HepG2 (cell line): Measurements from ENCODE around the gene TDP2. TPM values are rescaled to one million over a fixed set of nuclear protein-coding genes. Genes with fewer than 3 reads are reported as not detected.
A peak's percentile ranks its signal among the peaks of the same experiment; 100 is the strongest.

ENCODE experiments used
- ARID2 ChIP-seq: sonication (generic); formaldehyde crosslinking; IDR thresholded peaks from 2 replicates; pipeline ENCODE4 v1.8.1; 2022; ENCODE audit warnings: mild to moderate bottlenecking, missing genetic modification reagents, borderline replicate concordance
- CCDC6 ChIP-seq: sonication (generic); formaldehyde crosslinking; IDR thresholded peaks from 2 replicates; pipeline ENCODE4 v1.8.1; 2022; ENCODE audit warnings: mild to moderate bottlenecking, missing genetic modification reagents, moderate library complexity
- FOSL2 ChIP-seq: sonication (generic); formaldehyde crosslinking; IDR thresholded peaks from 2 replicates; pipeline ENCODE4 v1.4.0; 2020; ENCODE audit warnings: missing genetic modification reagents
- HMG20A ChIP-seq: IDR thresholded peaks from 2 replicates; pipeline ENCODE4 v1.6.1; 2016; ENCODE audit warnings: borderline replicate concordance
- HNF4G ChIP-seq, 2 experiments: sonication (generic) in 1 of 2; formaldehyde crosslinking in 1 of 2; IDR thresholded peaks; 2 replicates each; pipeline versions ENCODE4 v1.4.0 to v1.6.1; 2011 to 2020; ENCODE audit warnings: borderline replicate concordance in 2 of 2, low read depth in 2 of 2, mild to moderate bottlenecking in 2 of 2, low read length in 1 of 2, missing genetic modification reagents in 1 of 2, moderate library complexity in 1 of 2
- HNRNPH1 ChIP-seq: fragments of 200-400 bp; formaldehyde crosslinking; optimal IDR thresholded peaks from 2 replicates; pipeline ENCODE3; 2017; ENCODE audit warnings: mild to moderate bottlenecking, low read depth, low read length
- HOXA9 ChIP-seq: sonication (generic); formaldehyde crosslinking; IDR thresholded peaks from 2 replicates; pipeline ENCODE4 v1.8.1; 2022; ENCODE audit warnings: missing genetic modification reagents, mild to moderate bottlenecking, moderate library complexity, borderline replicate concordance
- MIER2 ChIP-seq: IDR thresholded peaks from 2 replicates; pipeline ENCODE4 v1.6.1; 2016; ENCODE audit warnings: missing biosample characterization, missing genetic modification reagents
- NFKB2 ChIP-seq: sonication (generic); formaldehyde crosslinking; IDR thresholded peaks from 2 replicates; pipeline ENCODE4 v1.4.0; 2020; ENCODE audit warnings: missing genetic modification reagents, borderline replicate concordance
- SAP130 ChIP-seq: IDR thresholded peaks from 2 replicates; pipeline ENCODE4 v1.6.1; 2016; ENCODE audit warnings: low read depth
- SETDB1 ChIP-seq: sonication (generic); formaldehyde crosslinking; IDR thresholded peaks from 2 replicates; pipeline ENCODE4 v1.5.1; 2020; ENCODE audit warnings: missing genetic modification reagents, mild to moderate bottlenecking, borderline replicate concordance
- SPEN ChIP-seq: sonication (generic); formaldehyde crosslinking; IDR thresholded peaks from 2 replicates; pipeline ENCODE4 v1.5.1; 2020; ENCODE audit warnings: low read depth, mild to moderate bottlenecking, missing genetic modification reagents
- TAF15 ChIP-seq: fragments of 200-400 bp; formaldehyde crosslinking; IDR thresholded peaks from one replicate; pipeline ENCODE4 v1.6.1; 2018; ENCODE audit warnings: mild to moderate bottlenecking, low read depth, low read length; ENCODE audit not compliant: poor library complexity, severe bottlenecking
- THYN1 ChIP-seq: sonication (generic); formaldehyde crosslinking; IDR thresholded peaks from 2 replicates; pipeline ENCODE4 v1.8.1; 2023; ENCODE audit warnings: low read depth, mild to moderate bottlenecking, moderate library complexity, missing genetic modification reagents, borderline replicate concordance
- ZBTB8A ChIP-seq: sonication (generic); formaldehyde crosslinking; IDR thresholded peaks from 2 replicates; pipeline ENCODE4 v1.4.0; 2020; ENCODE audit warnings: mild to moderate bottlenecking, low read depth, missing genetic modification reagents, borderline replicate concordance
- ZC3H13 ChIP-seq: sonication (generic); formaldehyde crosslinking; IDR thresholded peaks from 2 replicates; pipeline ENCODE4 v1.8.1; 2023; ENCODE audit warnings: mild to moderate bottlenecking, missing genetic modification reagents, moderate library complexity
- ZNF232 ChIP-seq: sonication (generic); formaldehyde crosslinking; IDR thresholded peaks from 2 replicates; pipeline ENCODE4 v1.4.0; 2020; ENCODE audit warnings: missing genetic modification reagents, borderline replicate concordance
- ZNF24 ChIP-seq: fragments of 450-650 bp; IDR thresholded peaks from 2 replicates; pipeline ENCODE4 v1.6.1; 2017; ENCODE audit warnings: antibody characterized with exemption, mild to moderate bottlenecking
- ZNF253 ChIP-seq: sonication (generic); formaldehyde crosslinking; IDR thresholded peaks from 2 replicates; pipeline ENCODE4 v1.8.0; 2022; ENCODE audit warnings: mild to moderate bottlenecking, missing genetic modification reagents, borderline replicate concordance
- ZNF709 ChIP-seq: sonication (generic); formaldehyde crosslinking; IDR thresholded peaks from 2 replicates; pipeline ENCODE4 v1.5.0; 2020; ENCODE audit warnings: mild to moderate bottlenecking, missing genetic modification reagents
- ZNF850 ChIP-seq: sonication (generic); formaldehyde crosslinking; conservative IDR thresholded peaks from 2 replicates; pipeline ENCODE4 v1.9.0; 2021; ENCODE audit warnings: mild to moderate bottlenecking, missing genetic modification reagents
- ZSCAN20 ChIP-seq: sonication (generic); formaldehyde crosslinking; IDR thresholded peaks from 2 replicates; pipeline ENCODE4 v1.4.0; 2020; ENCODE audit warnings: missing genetic modification reagents, mild to moderate bottlenecking, borderline replicate concordance
- polyA plus RNA-seq, 8 experiments: library from polyadenylated mRNA; depleted of rRNA in 3 of 8; stranded (reverse) in 7 of 8; unstranded in 1 of 8; fragments of >200 nt; fragmentation: Illumina TruSeq in 4 of 8; extraction: Trizol in 4 of 8; gene quantifications; 2 replicates each; pipeline versions ENCODE4 v1.2.1 to v1.2.3, GENCODE V29; 2011 to 2016; ENCODE audit warnings: low read depth in 4 of 8, missing spikeins in 1 of 8, mixed read lengths in 1 of 8; ENCODE audit not compliant: insufficient read depth in 1 of 8
- total RNA-seq, 5 experiments: library from RNA; depleted of rRNA; stranded (reverse); fragments of >200 nt; fragmentation: Illumina TruSeq; extraction: Trizol; gene quantifications; 2 replicates each; pipeline ENCODE4 v1.2.3, GENCODE V29; 2016; ENCODE audit warnings: low read depth in 1 of 5
- TF ChIP-seq, protein P1 (sequence below): sonication (generic); formaldehyde crosslinking; IDR thresholded peaks from 2 replicates; pipeline ENCODE4 v1.4.0; 2020; ENCODE audit warnings: missing genetic modification reagents, borderline replicate concordance
- TF ChIP-seq, protein P2 (sequence below): sonication (generic); formaldehyde crosslinking; IDR thresholded peaks from 2 replicates; pipeline ENCODE4 v1.5.0; 2020; ENCODE audit warnings: missing genetic modification reagents
- TF ChIP-seq, protein P3 (sequence below): IDR thresholded peaks from 2 replicates; pipeline ENCODE4 v1.6.1; 2016

TDP2 gene
- total and polyA plus RNA-seq, 2 of the 13 experiments (the other 11 are each of a cell fraction or from before 2014, with no cell fraction given), result 30.5 to 42.6 TPM

DNA sequence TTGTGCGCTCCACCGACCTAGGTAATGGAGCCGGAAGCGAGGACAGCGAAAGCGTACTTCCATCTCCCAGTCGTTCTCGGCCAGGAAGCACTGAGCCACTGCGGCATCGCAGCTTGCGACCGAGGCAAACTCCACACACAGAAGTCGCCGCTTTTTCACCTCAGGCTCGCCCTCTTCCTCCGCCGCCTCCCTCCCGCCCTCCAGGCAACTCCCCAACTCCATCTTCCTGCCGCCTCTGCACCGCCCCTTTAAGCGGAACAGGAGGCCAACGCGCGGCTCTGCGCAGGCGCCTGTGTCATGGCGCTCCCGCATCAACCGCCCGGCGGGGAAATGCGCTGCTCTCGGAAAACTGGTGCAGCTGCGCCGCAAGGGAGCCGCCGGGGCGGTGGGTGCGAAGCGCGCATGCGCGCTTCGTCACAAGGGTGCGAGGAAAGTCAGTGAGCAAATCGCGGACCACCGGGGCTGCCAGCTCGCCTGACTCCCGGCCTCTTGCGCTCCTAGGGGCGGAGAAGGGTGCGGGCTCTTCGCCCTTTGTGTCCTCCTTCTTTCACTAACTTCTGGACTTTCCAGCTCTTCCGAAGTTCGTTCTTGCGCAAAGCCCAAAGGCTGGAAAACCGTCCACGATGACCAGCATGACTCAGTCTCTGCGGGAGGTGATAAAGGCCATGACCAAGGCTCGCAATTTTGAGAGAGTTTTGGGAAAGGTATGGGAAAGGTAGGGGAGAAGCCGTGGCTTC, at the start of gene TDP2, which contains the start of gene ACOT13 (continued):
- TF ChIP-seq, protein P1, sequence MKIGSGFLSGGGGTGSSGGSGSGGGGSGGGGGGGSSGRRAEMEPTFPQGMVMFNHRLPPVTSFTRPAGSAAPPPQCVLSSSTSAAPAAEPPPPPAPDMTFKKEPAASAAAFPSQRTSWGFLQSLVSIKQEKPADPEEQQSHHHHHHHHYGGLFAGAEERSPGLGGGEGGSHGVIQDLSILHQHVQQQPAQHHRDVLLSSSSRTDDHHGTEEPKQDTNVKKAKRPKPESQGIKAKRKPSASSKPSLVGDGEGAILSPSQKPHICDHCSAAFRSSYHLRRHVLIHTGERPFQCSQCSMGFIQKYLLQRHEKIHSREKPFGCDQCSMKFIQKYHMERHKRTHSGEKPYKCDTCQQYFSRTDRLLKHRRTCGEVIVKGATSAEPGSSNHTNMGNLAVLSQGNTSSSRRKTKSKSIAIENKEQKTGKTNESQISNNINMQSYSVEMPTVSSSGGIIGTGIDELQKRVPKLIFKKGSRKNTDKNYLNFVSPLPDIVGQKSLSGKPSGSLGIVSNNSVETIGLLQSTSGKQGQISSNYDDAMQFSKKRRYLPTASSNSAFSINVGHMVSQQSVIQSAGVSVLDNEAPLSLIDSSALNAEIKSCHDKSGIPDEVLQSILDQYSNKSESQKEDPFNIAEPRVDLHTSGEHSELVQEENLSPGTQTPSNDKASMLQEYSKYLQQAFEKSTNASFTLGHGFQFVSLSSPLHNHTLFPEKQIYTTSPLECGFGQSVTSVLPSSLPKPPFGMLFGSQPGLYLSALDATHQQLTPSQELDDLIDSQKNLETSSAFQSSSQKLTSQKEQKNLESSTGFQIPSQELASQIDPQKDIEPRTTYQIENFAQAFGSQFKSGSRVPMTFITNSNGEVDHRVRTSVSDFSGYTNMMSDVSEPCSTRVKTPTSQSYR (CRISPR knock-in tag), result peak; percentile 38; the same call in 1 of the 2 replicates
- TF ChIP-seq ZC3H13 (CRISPR knock-in tag), result peak; percentile 86
- TF ChIP-seq FOSL2 (CRISPR knock-in tag), result peak; percentile 94
- TF ChIP-seq, protein P2, sequence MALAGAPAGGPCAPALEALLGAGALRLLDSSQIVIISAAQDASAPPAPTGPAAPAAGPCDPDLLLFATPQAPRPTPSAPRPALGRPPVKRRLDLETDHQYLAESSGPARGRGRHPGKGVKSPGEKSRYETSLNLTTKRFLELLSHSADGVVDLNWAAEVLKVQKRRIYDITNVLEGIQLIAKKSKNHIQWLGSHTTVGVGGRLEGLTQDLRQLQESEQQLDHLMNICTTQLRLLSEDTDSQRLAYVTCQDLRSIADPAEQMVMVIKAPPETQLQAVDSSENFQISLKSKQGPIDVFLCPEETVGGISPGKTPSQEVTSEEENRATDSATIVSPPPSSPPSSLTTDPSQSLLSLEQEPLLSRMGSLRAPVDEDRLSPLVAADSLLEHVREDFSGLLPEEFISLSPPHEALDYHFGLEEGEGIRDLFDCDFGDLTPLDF (CRISPR knock-in tag), result peak; percentile 82
- TF ChIP-seq, protein P3, sequence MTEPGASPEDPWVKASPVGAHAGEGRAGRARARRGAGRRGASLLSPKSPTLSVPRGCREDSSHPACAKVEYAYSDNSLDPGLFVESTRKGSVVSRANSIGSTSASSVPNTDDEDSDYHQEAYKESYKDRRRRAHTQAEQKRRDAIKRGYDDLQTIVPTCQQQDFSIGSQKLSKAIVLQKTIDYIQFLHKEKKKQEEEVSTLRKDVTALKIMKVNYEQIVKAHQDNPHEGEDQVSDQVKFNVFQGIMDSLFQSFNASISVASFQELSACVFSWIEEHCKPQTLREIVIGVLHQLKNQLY (CRISPR knock-in tag), result peak; percentile 44; the same call in 1 of the 2 replicates
- no peak for TF ChIP-seq SETDB1 (CRISPR knock-in tag)
- TF ChIP-seq CCDC6 (CRISPR knock-in tag), result peak; percentile 13; the same call in 1 of the 2 replicates
- no peak; the same call in 1 of the 2 replicates for TF ChIP-seq ARID2 (CRISPR knock-in tag)
- no peak; the same call in 1 of the 2 replicates for TF ChIP-seq ZNF232 (CRISPR knock-in tag)
- TF ChIP-seq MIER2 (CRISPR knock-in tag), result peak; percentile 80; the same call in 1 of the 2 replicates
- peak; percentile 75 for TF ChIP-seq ZNF850 (CRISPR knock-in tag)
- TF ChIP-seq HNRNPH1, result peak; percentile 91
- TF ChIP-seq ZBTB8A (CRISPR knock-in tag), result no peak
- TF ChIP-seq HMG20A, result peak; percentile 37
- TF ChIP-seq ZNF24, result no peak
- TF ChIP-seq SPEN, result peak; percentile 97
- TF ChIP-seq ZNF709, result peak; percentile 95
- peak; percentile 92 for TF ChIP-seq NFKB2 (CRISPR knock-in tag)
- peak; percentile 95; the same call in 1 of the 2 replicates for TF ChIP-seq HNF4G (IDR thresholded peaks at IDR 0.05; ENCODE audit: borderline replicate concordance, low read depth, low read length)
- peak; percentile 85 for TF ChIP-seq HNF4G (CRISPR knock-in tag; IDR thresholded peaks at IDR 0.05; ENCODE audit: borderline replicate concordance, low read depth)
- TF ChIP-seq THYN1, result no peak
- TF ChIP-seq ZNF253 (CRISPR knock-in tag), result no peak
- peak; percentile 17; the same call in 1 of the 2 replicates for TF ChIP-seq HOXA9 (CRISPR knock-in tag)
- TF ChIP-seq TAF15, result peak; percentile 92
- peak; percentile 89 for TF ChIP-seq SAP130 (CRISPR knock-in tag)
- TF ChIP-seq ZSCAN20 (CRISPR knock-in tag), result no peak; the same call in 1 of the 2 replicates
